Subcutaneous adipose tissue (tissue), 4 donors: Measurements from ENCODE around the gene TRIP13. TPM values are rescaled to one million over a fixed set of nuclear protein-coding genes. Genes with fewer than 3 reads are reported as not detected.

ENCODE experiments used
- total RNA-seq, 4 donors: library from RNA; depleted of rRNA; stranded (reverse); fragments of >200 nt; gene quantifications; one replicate each; pipeline ENCODE4 v1.1.0, GENCODE V29; 2016
- TF ChIP-seq, protein P1 (sequence below): fragments of 450-650 bp; IDR thresholded peaks from one replicate; pipeline ENCODE4 v1.5.1; 2016; ENCODE audit warnings: low read depth, mild to moderate bottlenecking, control low read depth, antibody characterized with exemption, moderate library complexity

TRIP13 gene
- total RNA-seq, 4 donors from 2014 or later, result 0.75 to 2.4 (median 1.5) TPM; not detected in 1

DNA sequence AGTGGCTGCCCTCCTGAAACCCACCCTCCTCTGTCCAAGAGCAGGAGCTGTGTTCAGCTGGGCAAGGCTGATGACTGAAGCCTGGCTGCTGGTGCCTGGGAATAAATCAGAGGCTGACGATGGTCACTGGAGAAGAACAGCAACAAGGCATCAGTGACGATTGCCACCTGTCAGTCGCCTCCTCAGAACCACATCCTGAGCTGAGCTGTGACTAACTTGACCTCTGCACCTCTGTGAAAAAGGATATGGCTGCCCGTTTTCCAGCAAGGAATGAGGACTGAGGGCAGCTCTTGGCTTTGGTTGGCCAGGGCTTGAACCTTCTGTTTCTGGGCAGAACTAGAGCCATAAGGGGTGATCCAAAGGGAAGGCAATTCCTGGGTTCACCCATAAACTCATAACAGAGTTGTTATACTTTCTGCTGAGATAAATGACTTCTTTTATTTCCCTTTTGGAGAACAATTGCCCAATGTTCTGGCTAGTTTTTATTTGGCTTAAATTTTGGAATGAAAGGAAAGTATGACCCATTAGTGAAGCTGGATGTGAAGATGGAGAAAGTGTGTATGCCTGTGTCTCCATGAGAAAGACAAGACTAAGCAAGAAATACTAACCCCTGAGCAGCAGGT is 40.1 kb downstream of the TRIP13 start:
- TF ChIP-seq, protein P1, sequence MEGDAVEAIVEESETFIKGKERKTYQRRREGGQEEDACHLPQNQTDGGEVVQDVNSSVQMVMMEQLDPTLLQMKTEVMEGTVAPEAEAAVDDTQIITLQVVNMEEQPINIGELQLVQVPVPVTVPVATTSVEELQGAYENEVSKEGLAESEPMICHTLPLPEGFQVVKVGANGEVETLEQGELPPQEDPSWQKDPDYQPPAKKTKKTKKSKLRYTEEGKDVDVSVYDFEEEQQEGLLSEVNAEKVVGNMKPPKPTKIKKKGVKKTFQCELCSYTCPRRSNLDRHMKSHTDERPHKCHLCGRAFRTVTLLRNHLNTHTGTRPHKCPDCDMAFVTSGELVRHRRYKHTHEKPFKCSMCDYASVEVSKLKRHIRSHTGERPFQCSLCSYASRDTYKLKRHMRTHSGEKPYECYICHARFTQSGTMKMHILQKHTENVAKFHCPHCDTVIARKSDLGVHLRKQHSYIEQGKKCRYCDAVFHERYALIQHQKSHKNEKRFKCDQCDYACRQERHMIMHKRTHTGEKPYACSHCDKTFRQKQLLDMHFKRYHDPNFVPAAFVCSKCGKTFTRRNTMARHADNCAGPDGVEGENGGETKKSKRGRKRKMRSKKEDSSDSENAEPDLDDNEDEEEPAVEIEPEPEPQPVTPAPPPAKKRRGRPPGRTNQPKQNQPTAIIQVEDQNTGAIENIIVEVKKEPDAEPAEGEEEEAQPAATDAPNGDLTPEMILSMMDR, result no peak

GRCh38 chr5:933251-933861 is 40.7 kb downstream of the TRIP13 start:
- TF ChIP-seq, protein P1, result no peak

GRCh38 chr5:935510-936084 is 42.9 kb downstream of the TRIP13 start:
- TF ChIP-seq, protein P1, result no peak

DNA sequence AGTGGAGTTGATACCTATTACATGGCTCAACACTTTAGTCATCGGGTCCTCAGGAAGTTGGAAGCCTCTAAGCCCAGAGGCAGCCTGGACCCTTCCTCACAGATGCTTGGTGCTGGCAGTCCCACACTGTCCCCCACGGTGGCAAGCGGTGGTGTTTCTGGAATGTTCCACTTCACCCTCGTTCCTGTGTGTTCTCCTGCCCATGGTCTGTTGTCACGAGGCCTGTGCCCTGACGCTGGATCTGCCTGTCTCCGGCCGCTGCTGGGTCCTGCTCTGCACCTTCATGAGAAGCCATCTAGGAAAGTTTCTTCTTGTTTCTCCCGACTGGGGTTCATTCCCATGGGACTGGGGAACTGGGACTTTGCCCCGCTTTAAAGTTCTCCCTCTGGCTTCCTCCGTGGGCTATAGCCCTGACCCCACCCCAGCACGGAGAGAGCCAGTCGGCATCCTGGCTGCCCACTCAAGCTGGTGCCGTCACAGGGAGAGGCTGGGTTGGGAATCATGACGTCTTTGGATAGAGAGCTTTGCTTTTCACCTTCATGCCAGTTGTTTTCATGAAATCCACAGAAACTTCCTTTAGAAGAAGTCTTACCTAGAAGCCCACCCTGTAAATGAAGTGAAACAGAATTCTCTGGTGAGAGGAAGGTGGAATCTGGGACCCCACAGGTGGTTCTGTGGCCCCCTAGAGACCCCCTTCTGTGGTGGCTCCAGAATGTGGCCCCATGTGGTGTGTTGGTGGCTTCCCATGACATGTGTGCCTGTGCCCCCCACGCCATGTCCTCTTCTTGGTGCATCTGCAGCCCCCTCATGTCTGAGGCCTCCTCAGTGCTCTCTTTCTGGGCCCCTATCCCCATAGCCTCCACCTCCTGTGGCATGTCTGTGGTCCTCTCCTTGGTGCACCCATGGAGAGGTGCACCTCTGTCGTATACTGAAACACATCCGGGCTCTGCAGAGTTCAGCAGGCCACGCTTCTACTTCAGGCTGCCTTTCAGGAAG is 43.8 kb downstream of the TRIP13 start:
- TF ChIP-seq, protein P1, result no peak

- TF ChIP-seq, protein P1, result no peak
Observed at GRCh38 chr5:937151-937924, 44.7 kb downstream of the TRIP13 start.

DNA sequence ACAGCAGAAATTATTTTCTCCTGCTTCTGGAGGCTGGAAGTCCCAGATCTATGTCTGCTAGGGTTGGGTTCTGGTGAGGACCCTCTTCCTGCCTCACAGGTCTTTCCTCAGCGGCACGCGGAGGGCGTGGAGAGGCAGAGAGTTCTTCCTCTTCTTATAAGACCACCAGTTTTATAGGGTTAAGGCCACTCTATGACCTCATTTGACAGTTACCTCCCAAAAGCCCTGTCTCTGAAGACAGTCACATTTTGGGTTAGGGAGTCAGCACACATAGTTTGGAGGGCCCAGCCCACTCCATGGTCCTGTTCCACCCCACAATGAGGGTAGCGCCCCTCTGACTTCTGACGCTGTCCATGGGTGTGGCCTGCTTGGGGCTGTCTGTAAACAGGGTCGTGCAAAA is 46.7 kb downstream of the TRIP13 start:
- TF ChIP-seq, protein P1, result no peak
